ENCODE measurements around the gene ZKSCAN2.

DNA sequence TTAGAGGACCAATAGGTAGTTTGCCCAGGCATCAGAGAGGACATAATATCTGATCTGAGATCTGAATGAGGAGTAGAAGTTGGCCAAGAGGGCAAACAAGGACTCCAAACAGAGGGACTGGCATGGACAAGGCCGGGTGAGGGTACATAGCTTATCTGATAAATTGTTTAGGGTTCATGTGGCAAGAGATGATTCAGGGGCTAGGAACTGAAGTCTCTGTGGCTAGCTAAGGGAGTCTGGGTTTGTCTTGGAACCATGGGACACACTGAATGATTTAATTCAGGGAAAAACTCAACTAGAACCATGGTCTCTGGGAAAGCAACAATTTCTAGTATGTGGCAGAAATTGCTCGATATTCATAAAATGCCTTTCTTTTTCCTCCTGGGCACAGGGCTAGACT lies 45.0 kb downstream of the ZKSCAN2 start:
- TF ChIP-seq, protein P1, sequence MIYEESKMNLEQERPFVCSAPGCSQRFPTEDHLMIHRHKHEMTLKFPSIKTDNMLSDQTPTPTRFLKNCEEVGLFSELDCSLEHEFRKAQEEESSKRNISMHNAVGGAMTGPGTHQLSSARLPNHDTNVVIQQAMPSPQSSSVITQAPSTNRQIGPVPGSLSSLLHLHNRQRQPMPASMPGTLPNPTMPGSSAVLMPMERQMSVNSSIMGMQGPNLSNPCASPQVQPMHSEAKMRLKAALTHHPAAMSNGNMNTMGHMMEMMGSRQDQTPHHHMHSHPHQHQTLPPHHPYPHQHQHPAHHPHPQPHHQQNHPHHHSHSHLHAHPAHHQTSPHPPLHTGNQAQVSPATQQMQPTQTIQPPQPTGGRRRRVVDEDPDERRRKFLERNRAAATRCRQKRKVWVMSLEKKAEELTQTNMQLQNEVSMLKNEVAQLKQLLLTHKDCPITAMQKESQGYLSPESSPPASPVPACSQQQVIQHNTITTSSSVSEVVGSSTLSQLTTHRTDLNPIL (CRISPR knock-in tag; IDR thresholded peaks at IDR 0.05; ENCODE audit: low read depth): no peak
- no peak for TF ChIP-seq POU6F1 (CRISPR knock-in tag; IDR thresholded peaks at IDR 0.05; ENCODE audit: borderline replicate concordance, low read depth)
- no peak for TF ChIP-seq TOX (CRISPR knock-in tag; IDR thresholded peaks at IDR 0.05; ENCODE audit: borderline replicate concordance)
- TF ChIP-seq OSR1 (CRISPR knock-in tag; IDR thresholded peaks at IDR 0.05): no peak

All from SK-N-SH treated with all-trans-retinoic acid at 6 μM for 48 hours (cell line).